ENCODE results near the gene MCF2. TPM values are rescaled to one million over a fixed set of nuclear protein-coding genes. Genes with fewer than 3 reads are reported as not detected.

The MCF2 gene
- total and polyA plus RNA-seq, 2 of the 8 experiments (the other 6 are each of a cell fraction or from before 2014, with no cell fraction given): 0.30 to 0.71 TPM

- Histone ChIP-seq H2BK120ac (replicated peaks; ENCODE audit: low read depth, low read length) (no peak overlapping the region), H3K27ac (ENCODE audit: low read depth, low read length) (no peak overlapping the region), H3K9ac (replicated peaks in 1 of 4; ENCODE audit: extremely low read depth in 1 of 4, low read depth in 3 of 4, low read length in 3 of 4) (no peak overlapping the region), H3K14ac (ENCODE audit: insufficient read length) (no peak overlapping the region), H2BK12ac (ENCODE audit: low read depth, low read length) (no peak overlapping the region), H3K4me2 (ENCODE audit: insufficient read depth in 1 of 2, low read depth in 2 of 2, low read length in 2 of 2) (no peak overlapping the region), H3K79me2 (ENCODE audit: control insufficient read depth in 1 of 2, insufficient read depth in 2 of 2, low read length in 2 of 2) (no peaks in the 10 kb centered on the region), H3K9me3 (ENCODE audit: insufficient read depth in 2 of 2, low read depth in 1 of 2, low read length in 1 of 2) (no peaks in the 10 kb centered on the region), H3K4me3 (ENCODE audit: extremely low read depth in 1 of 4, insufficient read depth in 2 of 4, low read depth in 3 of 4, low read length in 4 of 4) (no peak overlapping the region), H2BK5ac (ENCODE audit: low read depth, low read length) (no peak overlapping the region), H2BK20ac (ENCODE audit: low read length) (no peak overlapping the region), H2BK15ac (ENCODE audit: low read length) (no peak overlapping the region), H4K5ac (ENCODE audit: insufficient read length, low read depth, low read length) (no peak overlapping the region), H4K20me1 (replicated peaks in 1 of 2; ENCODE audit: control insufficient read depth in 1 of 2, insufficient read depth in 2 of 2, low read length in 2 of 2) (no peaks in the 10 kb centered on the region), H4K91ac (replicated peaks; ENCODE audit: insufficient read length, low read length) (no peak overlapping the region), H2AFZ (ENCODE audit: low read length) (no peak overlapping the region), H3K27me3 (replicated peaks in 1 of 4; ENCODE audit: control insufficient read depth in 3 of 4, extremely low read depth in 1 of 4, insufficient read depth in 3 of 4, low read length in 3 of 4) (no peaks in the 10 kb centered on the region), H3K23ac (ENCODE audit: insufficient read length) (no peak overlapping the region), H3K56ac (replicated peaks; ENCODE audit: insufficient read length, low read depth, low read length) (no peak overlapping the region), H4K8ac (ENCODE audit: extremely low read depth, insufficient read depth, low read length) (no peak overlapping the region), H3K4me1 (replicated peaks in 1 of 4; ENCODE audit: control insufficient read depth in 3 of 4, insufficient read depth in 4 of 4, low read length in 3 of 4) (no peaks in the 10 kb centered on the region), H3K79me1 (ENCODE audit: low read depth, low read length) (no peaks in the 10 kb centered on the region), H3K18ac (ENCODE audit: extremely low read depth, low read length) (no peak overlapping the region), H2AK5ac (ENCODE audit: low read depth, low read length) (no peak overlapping the region), H3K4ac (replicated peaks; ENCODE audit: insufficient read length, low read depth, low read length) (no peak overlapping the region), H3K23me2 (ENCODE audit: low read depth, low read length) (no peaks in the 10 kb centered on the region), H3K36me3 (ENCODE audit: control insufficient read depth in 2 of 4, insufficient read depth in 4 of 4, low read length in 3 of 4) (peaks cover 0 to 3% (median 0%) of the 10 kb centered on the region in 4 experiments; a peak in 2 of 8 replicates)
- WGBS, 2 experiments (ENCODE audit: extremely low coverage in 1 of 2, insufficient coverage in 1 of 2, insufficient read length in 1 of 2, insufficient replicate concordance in 2 of 2, low coverage in 1 of 2, low lambda C conversion rate in 2 of 2, missing lambda C conversion rate in 1 of 2): 88% methylated on average over 1 of the region's 1 CpG; no CpG with 5 or more reads in 1 of the 2 experiments
- FAIRE-seq: no peak
- POLR2A ChIA-PET (ENCODE audit: partially characterized antibody): interaction anchor here (1.4 kb wide), 1 partner anchor 12 kb away, joined by 3 read pairs; no protein-coding TSS in a partner anchor
- CTCF ChIA-PET (ENCODE audit: partially characterized antibody): interaction anchor here (0.9 kb wide), 1 partner anchor 24 kb away, joined by 4 read pairs; no protein-coding TSS in a partner anchor
- TF ChIP-seq USF2 (IDR thresholded peaks at IDR 0.05; ENCODE audit: low read length) (no peak), GABPA (IDR thresholded peaks at IDR 0.05; ENCODE audit: borderline replicate concordance, insufficient read depth, low read length) (no peak), GTF2F1 (IDR thresholded peaks at IDR 0.05; ENCODE audit: borderline replicate concordance, low read depth, low read length) (no peak), TEAD4 (IDR thresholded peaks at IDR 0.05; ENCODE audit: low read depth, low read length) (no peak), CHD1 (IDR thresholded peaks at IDR 0.05; ENCODE audit: low read depth, low read length) (no peak), SP2 (IDR thresholded peaks at IDR 0.05; ENCODE audit: low read length) (no peak)
- TF ChIP-seq, protein P1, sequence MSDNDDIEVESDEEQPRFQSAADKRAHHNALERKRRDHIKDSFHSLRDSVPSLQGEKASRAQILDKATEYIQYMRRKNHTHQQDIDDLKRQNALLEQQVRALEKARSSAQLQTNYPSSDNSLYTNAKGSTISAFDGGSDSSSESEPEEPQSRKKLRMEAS (IDR thresholded peaks at IDR 0.05): no peak
- DNase-seq (ENCODE audit: low read depth in 1 of 2, low spot score in 2 of 2): no peak
Observed at GRCh38 chrX:139734996-139735395, 27.0 kb upstream of the MCF2 start.
